Esophagus (tissue), 2 donors: Measurements from ENCODE around the gene ZNF80. TPM values are rescaled to one million over a fixed set of nuclear protein-coding genes. Genes with fewer than 3 reads are reported as not detected.

Experiments
- H3K27ac ChIP-seq, 2 donors: one replicate each; pipeline ENCODE4 v1.5.1; 2013; ENCODE audit warnings: low read depth in 2 of 2, mild to moderate bottlenecking in 2 of 2, inconsistent platforms in 1 of 2, low read length in 1 of 2, moderate library complexity in 1 of 2
- H3K27me3 ChIP-seq, 2 donors: one replicate each; pipeline ENCODE4 v1.6.1; 2013; ENCODE audit warnings: low read length in 2 of 2, control low read depth in 1 of 2, mild to moderate bottlenecking in 1 of 2; ENCODE audit not compliant: insufficient read depth in 2 of 2, control insufficient read depth in 1 of 2
- H3K36me3 ChIP-seq, 2 donors: one replicate each; pipeline ENCODE4 v1.6.1; 2013; ENCODE audit warnings: low read length in 1 of 2; ENCODE audit not compliant: control insufficient read depth in 2 of 2, insufficient read depth in 2 of 2
- H3K4me1 ChIP-seq, 2 donors: one replicate each; pipeline ENCODE4 v1.6.1; 2013; ENCODE audit warnings: low read length in 1 of 2; ENCODE audit not compliant: control insufficient read depth in 2 of 2, insufficient read depth in 2 of 2
- H3K4me3 ChIP-seq, 2 donors: one replicate each; pipeline ENCODE4 v1.5.1; 2013; ENCODE audit warnings: low read length in 2 of 2, mild to moderate bottlenecking in 2 of 2, low read depth in 1 of 2, moderate library complexity in 1 of 2
- H3K9me3 ChIP-seq, 2 donors: one replicate each; pipeline ENCODE4 v1.6.1; 2013; ENCODE audit warnings: mild to moderate bottlenecking in 2 of 2, low read depth in 1 of 2, low read length in 1 of 2, moderate library complexity in 1 of 2; ENCODE audit not compliant: control insufficient read depth in 2 of 2, insufficient read depth in 1 of 2
- WGBS, 2 donors: extraction: QIAGEN DNeasy Blood & Tissue Kit; methylation state at CpG; one replicate each; pipeline ENCODE4 v1.1.7; 2013; 5-methylcytosine and 5-hydroxymethylcytosine counted together
- polyA plus RNA-seq, 2 donors: library from polyadenylated mRNA; stranded (reverse); fragments of 200-250 nt; gene quantifications; one replicate each; pipeline ENCODE4 v1.2.3, GENCODE V29; 2013
- donor health status: healthy with polysubstance abuse.
- donor health status: Bipolar disorder and iron deficiency.

The ZNF80 gene
- polyA plus RNA-seq, 2 donors: 0.05 TPM; not detected in 1

DNA sequence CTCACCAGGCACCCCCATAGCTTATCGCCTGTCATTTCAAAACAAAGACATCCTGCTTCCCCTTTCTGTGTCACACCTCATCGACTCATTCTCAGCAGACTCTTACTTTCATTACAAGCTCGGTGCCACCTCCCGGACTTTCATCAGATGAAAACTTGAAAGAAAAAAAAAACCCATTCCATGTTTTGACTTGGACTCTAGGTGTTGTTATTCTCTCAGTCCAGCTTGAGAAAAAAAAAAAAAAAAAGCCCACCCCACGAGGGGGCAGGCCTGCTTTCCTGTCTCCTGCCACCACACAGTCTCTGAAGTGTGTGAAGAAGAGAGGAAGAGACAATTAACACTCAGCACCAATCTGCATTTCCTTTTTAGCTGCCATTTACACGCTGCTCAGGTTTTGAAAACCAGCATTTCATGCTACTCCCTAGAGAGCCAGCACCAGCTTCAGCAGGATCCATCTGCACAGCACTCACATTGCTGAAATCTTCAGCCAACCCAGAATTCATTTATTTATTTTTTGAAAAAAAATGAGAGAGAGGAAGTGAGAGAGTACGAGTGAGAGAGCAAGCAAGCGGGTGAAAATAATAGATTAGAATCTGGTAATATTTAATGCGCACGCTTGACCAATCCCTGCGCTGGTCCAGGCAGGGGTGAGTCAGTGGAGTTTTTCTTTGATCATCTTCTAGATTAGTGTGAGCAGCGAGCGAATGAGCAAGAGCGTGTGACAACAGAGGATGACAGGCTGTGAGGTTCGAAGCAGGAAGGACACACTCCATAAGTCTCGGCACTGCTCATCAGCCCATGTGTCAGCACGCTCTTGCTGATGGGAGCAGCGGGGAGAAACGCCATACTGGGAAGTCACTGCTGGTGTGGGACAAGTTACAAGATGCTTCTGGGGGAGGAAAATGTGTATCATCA, 23.5 kb downstream of the ZNF80 start:
- H3K4me3 ChIP-seq: no peak overlapping the region
- no peaks in the 10 kb centered on the region for H3K36me3 ChIP-seq
- peak overlapping the region; percentile 38 to 69 for H3K27ac ChIP-seq
- no peaks in the 10 kb centered on the region for H3K9me3 ChIP-seq
- no peaks in the 10 kb centered on the region for H3K27me3 ChIP-seq
- no peaks in the 10 kb centered on the region for H3K4me1 ChIP-seq
- 16 to 26% methylated on average over 19 of the region's 19 CpGs for WGBS, 2 donors

GRCh38 chr3:114213292-114213626, 24.1 kb downstream of the ZNF80 start:
- Histone ChIP-seq H3K36me3 (no peaks in the 10 kb centered on the region), H3K27me3 (no peaks in the 10 kb centered on the region), H3K4me3 (no peak overlapping the region), H3K27ac (no peak overlapping the region), H3K4me1 (no peaks in the 10 kb centered on the region), H3K9me3 (no peaks in the 10 kb centered on the region)
- 41 to 42% methylated on average over 4 of the region's 4 CpGs for WGBS, 2 donors

- Histone ChIP-seq H3K36me3 (no peaks in the 10 kb centered on the region), H3K4me1 (no peaks in the 10 kb centered on the region), H3K27ac (no peak overlapping the region), H3K4me3 (no peak overlapping the region), H3K9me3 (no peaks in the 10 kb centered on the region), H3K27me3 (no peaks in the 10 kb centered on the region)
- WGBS, 2 donors: 71 to 75% methylated on average over 4 of the region's 4 CpGs
Measured at GRCh38 chr3:114212646-114213045, 24.7 kb downstream of the ZNF80 start.

DNA sequence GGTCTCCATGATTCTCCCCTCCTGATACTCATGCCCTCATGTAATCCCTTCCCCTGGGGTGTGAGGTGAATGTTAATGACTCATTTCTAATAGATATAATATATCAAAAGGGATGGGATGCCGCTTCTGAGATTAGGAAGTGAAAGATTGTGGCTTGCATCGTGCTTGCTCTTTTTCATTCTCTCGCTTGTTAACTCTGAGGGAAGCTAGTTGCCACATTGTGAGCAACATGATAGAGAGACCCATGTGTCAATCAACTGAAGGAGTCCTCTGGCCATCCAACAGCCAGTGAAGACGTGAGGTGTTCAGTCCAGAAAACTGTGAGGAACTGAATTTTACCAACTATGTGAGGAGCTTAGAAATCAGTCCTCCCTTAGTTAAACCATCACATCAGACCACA, 29.6 kb downstream of the ZNF80 start:
- no peaks in the 10 kb centered on the region for H3K9me3 ChIP-seq
- no peak overlapping the region for H3K27ac ChIP-seq
- no peak overlapping the region for H3K4me3 ChIP-seq
- H3K27me3 ChIP-seq: no peaks in the 10 kb centered on the region
- H3K36me3 ChIP-seq: no peaks in the 10 kb centered on the region
- WGBS, 2 donors: 76 to 80% methylated on average over 4 of the region's 4 CpGs
- no peaks in the 10 kb centered on the region for H3K4me1 ChIP-seq

- Histone ChIP-seq H3K4me3 (no peak overlapping the region), H3K36me3 (no peaks in the 10 kb centered on the region), H3K27me3 (no peaks in the 10 kb centered on the region), H3K4me1 (no peaks in the 10 kb centered on the region), H3K9me3 (no peaks in the 10 kb centered on the region), H3K27ac (no peak overlapping the region)
- WGBS, 2 donors: 84% methylated on average over 3 of the region's 3 CpGs
Measured at GRCh38 chr3:114206342-114206741, 31.0 kb downstream of the ZNF80 start.

DNA sequence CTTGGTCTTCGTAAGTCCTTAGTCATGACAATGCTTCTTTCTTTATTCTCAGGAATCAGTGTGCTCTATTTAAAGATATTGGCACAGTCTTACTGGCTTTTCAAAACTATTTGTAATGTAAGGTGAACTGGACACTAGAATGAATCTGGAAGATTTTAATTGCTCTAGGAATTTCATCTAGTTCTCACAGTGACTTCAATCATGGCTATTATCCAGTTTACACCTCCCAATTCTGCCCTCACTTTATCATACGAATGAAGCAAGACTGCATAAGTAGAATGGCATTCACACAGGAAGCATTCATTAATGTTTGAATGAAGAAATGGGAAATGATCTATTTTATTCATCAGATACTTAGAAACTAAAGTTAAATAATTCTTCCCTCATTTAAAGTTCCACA, 31.8 kb downstream of the ZNF80 start:
- no peaks in the 10 kb centered on the region for H3K27me3 ChIP-seq
- H3K27ac ChIP-seq: no peak overlapping the region
- H3K4me3 ChIP-seq: no peak overlapping the region
- H3K36me3 ChIP-seq: no peaks in the 10 kb centered on the region
- H3K4me1 ChIP-seq: no peaks in the 10 kb centered on the region
- H3K9me3 ChIP-seq: no peaks in the 10 kb centered on the region
- WGBS, 2 donors: 61 to 65% methylated on average over 2 of the region's 2 CpGs

DNA sequence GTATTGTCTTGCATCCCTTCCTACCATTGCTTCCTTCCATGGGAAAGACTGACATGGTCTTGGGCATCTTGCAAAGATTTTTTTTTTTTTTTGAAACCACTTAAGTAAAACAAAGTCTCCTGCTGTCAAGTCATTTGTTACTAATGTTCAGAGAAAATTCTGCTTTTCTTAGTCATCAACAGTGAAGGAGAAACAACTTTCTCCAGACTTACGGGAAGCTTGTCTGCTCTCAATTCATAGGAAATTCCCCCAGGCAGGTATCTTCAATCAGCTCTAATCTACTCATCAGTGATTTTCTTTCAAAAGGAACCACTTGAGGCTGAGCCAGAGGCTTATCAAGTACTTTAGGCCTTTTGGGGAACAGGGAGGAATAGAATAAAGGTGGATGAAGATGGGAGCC, 42.6 kb downstream of the ZNF80 start:
- Histone ChIP-seq H3K27ac (no peak overlapping the region), H3K9me3 (no peaks in the 10 kb centered on the region), H3K27me3 (no peaks in the 10 kb centered on the region), H3K4me1 (no peaks in the 10 kb centered on the region), H3K36me3 (no peaks in the 10 kb centered on the region), H3K4me3 (no peak overlapping the region)
- 62 to 68% methylated on average over 1 of the region's 1 CpG for WGBS, 2 donors

GRCh38 chr3:114192136-114192535, 45.2 kb downstream of the ZNF80 start:
- Histone ChIP-seq H3K27ac (no peak overlapping the region), H3K27me3 (no peaks in the 10 kb centered on the region), H3K9me3 (no peaks in the 10 kb centered on the region), H3K4me1 (no peaks in the 10 kb centered on the region), H3K4me3 (no peak overlapping the region), H3K36me3 (no peaks in the 10 kb centered on the region)

GRCh38 chr3:114186501-114186900, 50.9 kb downstream of the ZNF80 start:
- no peaks in the 10 kb centered on the region for H3K27me3 ChIP-seq
- H3K27ac ChIP-seq: no peak overlapping the region
- H3K4me3 ChIP-seq: no peak overlapping the region
- H3K36me3 ChIP-seq: no peaks in the 10 kb centered on the region
- H3K9me3 ChIP-seq: no peaks in the 10 kb centered on the region
- H3K4me1 ChIP-seq: no peaks in the 10 kb centered on the region
